Testis (tissue), 2 donors: ENCODE data around the gene DRAXIN.

ENCODE experiments used
- CTCF ChIP-seq, 3 experiments: fragments of 450-650 bp in 2 of 3; fragments of 200-600 bp in 1 of 3; sonication (generic) in 1 of 3; IDR thresholded peaks; one replicate each; pipeline ENCODE4 v1.5.1; 2016 to 2019; ENCODE audit warnings: antibody characterized with exemption in 3 of 3, mild to moderate bottlenecking in 2 of 3, moderate library complexity in 1 of 3
- POLR2A ChIP-seq: fragments of 450-650 bp; IDR thresholded peaks from one replicate; pipeline ENCODE4 v1.6.1; 2017; ENCODE audit warnings: antibody characterized with exemption, mild to moderate bottlenecking, moderate library complexity

GRCh38 chr1:11771481-11772043 is 80.1 kb downstream of the DRAXIN start:
- TF ChIP-seq CTCF (IDR thresholded peaks at IDR 0.05) (no peak), POLR2A (no peak)
